K562 (cell line): Measurements from ENCODE around the gene OTULIN.

Experiments
- ATF1 ChIP-seq, 2 experiments: fragments of 450-650 bp in 1 of 2; IDR thresholded peaks; 2 replicates each; pipeline ENCODE4 v1.6.1; 2016; ENCODE audit warnings: missing compliant biosample characterization in 1 of 2, missing genetic modification characterization in 1 of 2
- CHD2 ChIP-seq: IDR thresholded peaks from 2 replicates; pipeline ENCODE4 v1.6.1; 2011; ENCODE audit warnings: low read depth, low read length
- CTCF ChIP-seq, 3 experiments: IDR thresholded peaks in 2 of 3; conservative IDR thresholded peaks in 1 of 3; 2 replicates each; pipeline ENCODE4 v1.5.1; 2011 to 2012; ENCODE audit warnings: low read length in 3 of 3, mild to moderate bottlenecking in 3 of 3, control low read depth in 2 of 3, improper control_type of control experiment in 1 of 3, inconsistent platforms in 1 of 3, low read depth in 1 of 3, mixed read lengths in 1 of 3, moderate library complexity in 1 of 3; ENCODE audit not compliant: insufficient read depth in 2 of 3
- ELF4 ChIP-seq: fragments of 450-650 bp; formaldehyde crosslinking; IDR thresholded peaks from 2 replicates; pipeline ENCODE4 v1.4.0; 2022; ENCODE audit warnings: missing genetic modification characterization
- HES1 ChIP-seq: fragments of 450-650 bp; IDR thresholded peaks from 2 replicates; pipeline ENCODE4 v1.6.1; 2016; ENCODE audit warnings: low read depth, mild to moderate bottlenecking, moderate library complexity
- MAX ChIP-seq: sonication (generic); formaldehyde crosslinking; IDR thresholded peaks from 2 replicates; pipeline ENCODE4 v1.9.0; 2022; ENCODE audit warnings: mild to moderate bottlenecking, missing genetic modification reagents
- MYNN ChIP-seq, 2 experiments: sonication (generic); formaldehyde crosslinking in 1 of 2; IDR thresholded peaks; 2 replicates each; pipeline versions ENCODE4 v1.5.0 to v1.6.1; 2016 to 2020; ENCODE audit warnings: antibody characterized with exemption in 1 of 2, missing genetic modification reagents in 1 of 2

GRCh38 chr5:14679595-14679994 is 15.1 kb downstream of the OTULIN start:
- TF ChIP-seq ATF1 (CRISPR knock-in tag; IDR thresholded peaks at IDR 0.05) (no peak), ATF1 (tag; IDR thresholded peaks at IDR 0.05) (no peak), HES1 (no peak), MYNN (IDR thresholded peaks at IDR 0.05) (no peak), MYNN (CRISPR knock-in tag; IDR thresholded peaks at IDR 0.05) (no peak), CTCF (IDR thresholded peaks at IDR 0.05 in 2 of 3, conservative IDR thresholded peaks at IDR 0.05 in 1 of 3; ENCODE audit: insufficient read depth in 2 of 3, low read depth in 1 of 3, low read length in 3 of 3) (no peak), MAX (CRISPR knock-in tag) (no peak), CHD2 (no peak), ELF4 (CRISPR knock-in tag) (no peak)
